Renal pelvis (tissue), 4 donors: ENCODE measurements around the gene TMPRSS11D. TPM values are rescaled to one million over a fixed set of nuclear protein-coding genes. Genes with fewer than 3 reads are reported as not detected.

ENCODE experiments used
- DNase-seq: peaks from one replicate; pipeline ENCODE4 v3.0.0-alpha.2; 2013
- polyA plus RNA-seq, 3 donors: library from polyadenylated mRNA; unstranded; fragments of 120-200 nt; gene quantifications; one replicate each; pipeline ENCODE4 v1.2.1, GENCODE V29; 2013; ENCODE audit not compliant: insufficient read length in 3 of 3

The TMPRSS11D gene
- polyA plus RNA-seq, 3 donors: 0.27 TPM; not detected in 2

- DNase-seq: no peak
Measured at GRCh38 chr4:67886281-67886680, 2.5 kb upstream of the TMPRSS11D start.

- no peak for DNase-seq
Measured at GRCh38 chr4:67885762-67886161, 2.0 kb upstream of the TMPRSS11D start.

DNA sequence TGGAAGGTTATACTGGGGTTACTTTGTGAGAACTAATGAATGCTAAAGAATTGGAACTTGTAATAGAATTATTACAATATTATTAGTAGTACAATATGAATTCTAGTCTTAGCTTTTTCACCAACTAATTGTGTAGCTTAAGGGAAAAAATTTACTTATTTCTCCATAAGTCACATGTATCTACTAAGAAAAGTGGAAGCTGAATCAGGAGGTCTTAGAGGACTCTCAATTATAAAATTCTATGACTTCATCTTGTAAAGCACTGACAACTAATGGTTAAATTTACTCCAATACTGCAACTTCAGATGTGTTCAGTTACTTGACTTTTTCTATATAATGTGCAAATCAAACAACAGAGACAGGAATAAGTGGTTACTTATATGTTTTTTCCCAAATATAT lies 899 bp upstream of the TMPRSS11D start:
- DNase-seq: no peak

- DNase-seq: no peak
Measured at GRCh38 chr4:67883458-67883857, 344 bp downstream of the TMPRSS11D start.

DNA sequence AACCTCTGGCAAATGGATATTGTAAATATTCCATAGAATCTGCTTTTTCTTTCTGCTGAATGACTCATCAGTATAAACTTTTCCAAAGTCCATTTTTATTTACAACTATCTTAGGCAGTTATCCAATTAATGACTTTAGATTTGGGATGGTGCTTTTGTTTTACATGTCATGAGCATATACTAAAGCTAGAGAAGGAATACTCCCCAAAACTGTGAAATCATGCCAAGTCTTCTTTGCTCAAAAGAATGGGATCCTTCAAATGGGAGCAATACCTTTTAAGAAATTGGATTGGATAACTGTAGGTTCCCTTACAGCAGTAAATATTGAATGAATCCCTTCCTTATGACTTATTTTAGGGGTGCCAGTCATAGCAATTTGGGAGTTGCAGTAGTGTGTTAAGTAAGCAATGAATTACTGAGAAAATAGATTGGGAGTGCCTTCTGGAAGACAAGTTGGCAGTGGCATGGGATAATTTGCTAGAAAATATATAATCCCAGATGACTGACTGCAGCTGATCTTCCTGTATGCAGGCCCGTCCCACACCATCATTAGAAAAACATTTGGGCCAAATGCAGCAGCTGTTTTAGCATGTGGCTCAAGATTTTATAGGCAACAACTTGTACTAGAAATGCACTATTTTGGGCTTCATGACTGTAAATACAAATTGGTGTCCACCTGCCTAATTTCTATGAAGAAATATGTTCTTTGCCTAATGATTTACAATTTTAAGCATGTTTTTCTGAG lies 2.8 kb downstream of the TMPRSS11D start:
- no peak for DNase-seq

- DNase-seq: no peak
Measured at GRCh38 chr4:67879486-67879885, 4.3 kb downstream of the TMPRSS11D start.

GRCh38 chr4:67877086-67877485 lies 6.7 kb downstream of the TMPRSS11D start:
- no peak for DNase-seq

- no peak for DNase-seq
Measured at GRCh38 chr4:67874986-67875385, 8.8 kb downstream of the TMPRSS11D start.

GRCh38 chr4:67873116-67873515 lies 10.7 kb downstream of the TMPRSS11D start:
- no peak for DNase-seq

DNA sequence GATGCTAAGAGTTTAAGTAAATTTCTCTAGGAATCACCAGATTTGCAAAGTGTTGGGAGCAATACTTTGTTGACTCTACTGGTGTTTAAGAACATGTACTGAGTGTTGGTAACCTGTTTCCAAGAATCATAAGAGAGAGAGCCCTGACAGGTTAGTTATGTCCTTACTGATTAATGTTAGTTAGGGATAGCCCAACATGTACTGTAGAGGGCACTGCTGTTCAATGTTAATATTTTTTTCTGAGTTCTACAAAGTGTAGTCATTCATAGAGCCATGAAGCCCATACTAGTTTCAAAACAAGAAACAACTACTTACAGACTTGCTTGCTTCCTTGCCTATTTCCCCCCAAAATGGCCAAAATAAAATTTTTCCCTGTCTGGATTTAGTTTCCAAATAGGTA lies 11.9 kb downstream of the TMPRSS11D start:
- DNase-seq: no peak

- no peak for DNase-seq
Measured at GRCh38 chr4:67869580-67870190, 14.1 kb downstream of the TMPRSS11D start.

GRCh38 chr4:67861513-67861912 lies 22.3 kb downstream of the TMPRSS11D start:
- no peak for DNase-seq

GRCh38 chr4:67853336-67853735 lies 30.5 kb downstream of the TMPRSS11D start:
- no peak for DNase-seq

DNA sequence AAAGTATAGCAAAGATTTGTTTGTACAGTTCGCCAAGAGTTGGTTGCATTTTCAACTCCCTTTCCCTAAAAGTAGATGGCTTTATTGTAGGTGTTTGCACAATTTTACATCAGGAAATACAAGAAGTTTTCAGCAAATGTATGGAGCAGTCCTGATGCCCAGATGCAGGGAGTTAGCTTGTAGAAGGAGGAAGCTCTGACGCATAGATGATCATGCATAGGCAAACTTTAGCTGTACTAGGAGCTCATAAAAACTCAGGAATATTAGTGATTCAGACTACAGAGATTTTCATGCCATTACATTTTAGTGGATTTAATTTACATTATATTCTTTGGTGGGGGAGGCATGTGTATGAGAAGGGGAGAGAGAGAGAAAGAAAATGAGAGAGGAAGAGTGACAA lies 62.9 kb downstream of the TMPRSS11D start:
- DNase-seq: no peak

- no peak for DNase-seq
Measured at GRCh38 chr4:67810011-67810410, 73.8 kb downstream of the TMPRSS11D start.

DNA sequence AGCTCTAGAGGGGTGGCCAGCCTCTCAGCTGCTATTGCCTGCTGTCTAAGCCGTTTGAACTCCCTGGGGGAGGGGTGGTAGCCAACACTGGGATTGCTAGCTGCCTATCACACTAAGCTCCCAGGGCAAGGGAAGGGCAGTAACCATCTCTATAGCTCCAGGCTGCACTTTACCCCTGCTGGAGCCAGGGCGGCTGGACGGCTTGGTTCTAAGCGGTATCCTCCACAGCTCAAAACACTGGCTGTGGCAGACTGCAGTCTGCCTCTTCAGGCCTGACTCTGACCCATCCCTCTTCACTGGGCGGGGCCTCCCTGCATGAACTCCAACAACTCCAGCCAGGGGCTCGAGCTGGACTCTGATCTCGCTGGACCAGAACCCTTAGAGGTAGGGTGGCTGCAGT lies 74.3 kb downstream of the TMPRSS11D start:
- no peak for DNase-seq

GRCh38 chr4:67796810-67797209 lies 87.0 kb downstream of the TMPRSS11D start:
- no peak for DNase-seq

DNA sequence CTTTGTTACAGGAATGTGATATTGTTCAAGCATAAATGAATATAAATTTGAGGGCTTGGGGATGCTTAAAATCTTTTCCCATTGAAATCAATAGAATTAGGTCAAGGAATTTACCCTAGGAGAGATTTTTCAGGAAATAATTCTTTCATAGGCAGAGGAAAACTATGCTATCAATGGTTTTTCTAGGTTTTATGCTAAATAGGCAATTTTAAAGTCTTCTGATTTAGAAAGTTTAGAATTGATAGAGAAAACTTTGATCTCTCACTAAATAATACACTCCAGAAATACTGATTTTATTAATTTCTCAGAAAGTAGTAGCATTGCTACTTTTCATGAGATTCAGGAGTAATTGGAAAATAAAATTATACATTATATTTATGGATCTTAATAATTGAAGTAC lies 93.1 kb downstream of the TMPRSS11D start:
- no peak for DNase-seq

DNA sequence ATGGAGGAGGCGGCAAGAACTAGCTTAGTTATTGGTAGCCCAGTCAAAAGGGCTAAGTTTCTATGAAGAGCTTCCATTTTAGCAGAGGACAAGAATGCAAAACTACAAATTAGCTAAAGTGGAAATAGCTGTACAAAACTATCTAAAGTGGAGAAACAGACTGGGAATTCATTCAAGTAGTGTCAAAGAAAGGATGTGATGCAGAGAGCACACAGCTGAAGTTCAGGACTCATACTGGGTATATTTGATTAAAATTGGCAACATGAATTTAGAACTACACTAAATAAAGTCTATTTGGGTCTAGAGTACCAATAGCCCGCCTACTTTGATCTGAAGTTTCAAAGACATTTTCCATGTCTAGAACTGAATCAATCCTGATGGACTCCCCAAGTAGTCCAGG lies 96.5 kb downstream of the TMPRSS11D start:
- no peak for DNase-seq

DNA sequence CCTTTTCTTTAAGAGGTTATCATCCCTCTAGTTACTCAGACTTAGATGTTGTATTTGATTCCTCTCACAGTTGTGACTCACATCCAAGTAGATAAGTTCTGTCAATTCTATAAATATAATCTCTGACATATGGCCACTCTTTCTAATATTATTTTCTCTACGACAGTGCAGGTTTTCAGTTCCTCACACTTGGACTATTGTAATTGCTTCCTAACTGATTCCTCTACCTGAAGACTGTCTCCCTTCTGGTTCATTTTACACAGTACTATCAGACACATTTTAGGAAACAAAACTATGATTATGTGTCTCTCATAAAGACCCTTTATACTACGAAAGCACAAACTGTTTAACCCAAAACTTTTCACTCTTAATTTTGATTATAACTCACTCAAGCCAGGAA lies 98.3 kb downstream of the TMPRSS11D start:
- DNase-seq: no peak

DNA sequence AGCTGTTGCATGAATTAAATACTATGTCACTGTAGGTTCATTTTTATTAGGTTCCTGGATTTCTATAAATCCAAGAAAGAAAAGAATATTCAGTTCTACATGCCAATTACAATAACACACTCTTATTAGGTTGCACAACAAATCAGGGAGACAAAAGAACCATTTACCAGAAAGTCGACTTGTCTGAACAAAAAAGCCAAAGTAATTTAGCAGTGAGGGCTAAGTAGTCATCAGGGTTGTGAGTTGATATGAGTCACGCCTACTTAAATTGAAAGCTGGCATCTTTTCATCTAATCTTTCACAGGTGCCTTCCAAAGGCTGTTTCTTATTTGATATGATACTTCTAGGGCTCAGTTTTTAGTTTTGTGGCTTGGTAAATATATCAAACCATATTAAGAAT lies 104.2 kb downstream of the TMPRSS11D start:
- no peak for DNase-seq

DNA sequence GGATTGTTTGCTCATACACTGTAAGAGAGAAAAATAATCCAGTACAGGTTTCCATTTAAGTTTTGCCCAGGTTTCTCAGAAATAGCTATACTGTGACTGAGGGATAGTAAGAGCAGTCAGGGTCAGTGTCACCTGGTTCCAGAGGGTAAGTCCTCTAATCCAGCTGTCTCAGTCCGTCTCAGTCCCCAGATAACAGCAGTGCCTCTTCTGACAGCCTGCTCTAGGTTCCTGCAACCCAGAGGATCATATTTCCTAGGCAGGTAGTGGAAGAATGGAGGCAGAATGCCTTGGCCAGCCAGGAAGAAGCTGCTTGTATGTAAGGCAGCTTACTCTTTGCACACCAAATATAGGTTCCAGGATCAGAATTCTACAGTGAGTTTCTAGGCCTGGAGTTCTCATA lies 107.1 kb downstream of the TMPRSS11D start:
- DNase-seq: no peak
